ENCODE results near the gene SLC6A12. TPM values are rescaled to one million over a fixed set of nuclear protein-coding genes. Genes with fewer than 3 reads are reported as not detected.
"Not testable (repeated sequence)": the region's sequence is repeated elsewhere in the genome, so short reads cannot be mapped to it uniquely, and the experiment has no call there.

SLC6A12 gene
- total and polyA plus RNA-seq, 10 donors = 0.35 to 3.1 (median 1.8) TPM

GRCh38 chr12:238736-239398 lies 24.9 kb upstream of the SLC6A12 start:
- Histone ChIP-seq H3K36me3 (no peaks in the 10 kb centered on the region), H3K27me3 (replicated peaks in 1 of 7) (peaks cover 0 to 30% (median 0%) of the 10 kb centered on the region in 7 donors), H3K9me3 (peaks cover 4 to 36% (median 25%) of the 10 kb centered on the region in 8 donors), H3K4me3 (no peak overlapping the region), H3K27ac (no peak overlapping the region), H3K4me1 (no peaks in the 10 kb centered on the region)
- no peak for DNase-seq
- TF ChIP-seq POLR2A (IDR thresholded peaks at IDR 0.05) (no peak), POLR2AphosphoS5 (IDR thresholded peaks at IDR 0.05) (no peak)
- TF ChIP-seq, protein P1, sequence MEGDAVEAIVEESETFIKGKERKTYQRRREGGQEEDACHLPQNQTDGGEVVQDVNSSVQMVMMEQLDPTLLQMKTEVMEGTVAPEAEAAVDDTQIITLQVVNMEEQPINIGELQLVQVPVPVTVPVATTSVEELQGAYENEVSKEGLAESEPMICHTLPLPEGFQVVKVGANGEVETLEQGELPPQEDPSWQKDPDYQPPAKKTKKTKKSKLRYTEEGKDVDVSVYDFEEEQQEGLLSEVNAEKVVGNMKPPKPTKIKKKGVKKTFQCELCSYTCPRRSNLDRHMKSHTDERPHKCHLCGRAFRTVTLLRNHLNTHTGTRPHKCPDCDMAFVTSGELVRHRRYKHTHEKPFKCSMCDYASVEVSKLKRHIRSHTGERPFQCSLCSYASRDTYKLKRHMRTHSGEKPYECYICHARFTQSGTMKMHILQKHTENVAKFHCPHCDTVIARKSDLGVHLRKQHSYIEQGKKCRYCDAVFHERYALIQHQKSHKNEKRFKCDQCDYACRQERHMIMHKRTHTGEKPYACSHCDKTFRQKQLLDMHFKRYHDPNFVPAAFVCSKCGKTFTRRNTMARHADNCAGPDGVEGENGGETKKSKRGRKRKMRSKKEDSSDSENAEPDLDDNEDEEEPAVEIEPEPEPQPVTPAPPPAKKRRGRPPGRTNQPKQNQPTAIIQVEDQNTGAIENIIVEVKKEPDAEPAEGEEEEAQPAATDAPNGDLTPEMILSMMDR (IDR thresholded peaks at IDR 0.05 in 8 of 11, conservative IDR thresholded peaks at IDR 0.05 in 3 of 11) = no peak
- intact Hi-C loops (cut with DNase I; ENCODE audit: low total_unique reads) = no loop called here
- WGBS, 5 donors = 65 to 86% (median 74%) methylated on average over 18 to 19 of the region's 19 CpGs

- intact Hi-C loops (cut with DNase I; ENCODE audit: low total_unique reads) = no loop called here
- H3K27ac ChIP-seq = no peak overlapping the region
- H3K27me3 ChIP-seq (replicated peaks in 1 of 7) = peaks cover 0 to 26% (median 0%) of the 10 kb centered on the region in 7 donors
- H3K36me3 ChIP-seq = no peaks in the 10 kb centered on the region
- no peak for DNase-seq
- no peak overlapping the region for H3K4me3 ChIP-seq
- WGBS, 5 donors = 87 to 92% (median 90%) methylated on average over 9 of the region's 9 CpGs
- H3K9me3 ChIP-seq = peaks cover 4 to 36% (median 25%) of the 10 kb centered on the region in 8 donors
- TF ChIP-seq, protein P1 (IDR thresholded peaks at IDR 0.05 in 8 of 11, conservative IDR thresholded peaks at IDR 0.05 in 3 of 11) = no peak
- no peak for TF ChIP-seq POLR2AphosphoS5 (IDR thresholded peaks at IDR 0.05)
- TF ChIP-seq POLR2A (IDR thresholded peaks at IDR 0.05) = no peak
- H3K4me1 ChIP-seq = no peaks in the 10 kb centered on the region
Observed at GRCh38 chr12:238116-238515, 24.2 kb upstream of the SLC6A12 start.

DNA sequence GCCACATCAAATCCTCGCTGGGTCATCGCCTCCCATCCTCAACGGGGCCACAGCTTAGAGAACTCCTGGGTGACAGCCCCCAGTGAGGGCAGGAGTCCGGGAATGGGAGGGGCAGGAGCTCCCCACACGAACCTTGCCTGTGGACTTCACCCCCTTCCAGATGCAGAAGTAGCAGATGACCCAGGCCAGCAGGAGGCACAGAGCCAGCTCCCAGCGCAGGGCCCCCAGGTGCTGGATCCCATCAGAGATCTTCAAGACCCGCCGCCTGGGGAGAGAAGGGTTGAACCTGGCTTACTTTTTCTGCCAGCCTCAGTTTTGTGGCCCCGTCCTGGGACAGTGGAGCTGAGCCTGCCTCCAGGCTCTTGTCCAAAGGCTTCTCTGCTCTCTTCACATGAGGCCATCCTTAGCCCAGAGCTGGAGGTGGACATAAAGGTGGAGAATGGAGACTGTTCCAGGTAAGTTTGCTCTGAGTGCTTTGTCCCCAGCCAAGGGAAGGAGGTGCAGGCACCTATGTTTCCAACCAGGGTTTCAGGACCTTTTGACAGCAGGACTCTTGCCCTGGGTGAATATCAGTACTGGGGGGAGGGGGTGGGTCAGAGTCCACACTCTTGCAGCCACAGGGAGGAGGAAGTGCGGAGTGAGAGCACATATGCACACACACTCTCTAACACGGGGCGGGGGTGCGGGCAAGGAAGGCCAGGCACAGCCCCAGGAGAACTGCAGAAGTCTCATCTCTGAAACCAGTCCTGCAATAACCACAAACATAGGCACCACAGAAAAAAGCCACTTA lies 23.3 kb upstream of the SLC6A12 start:
- TF ChIP-seq POLR2A (IDR thresholded peaks at IDR 0.05) = no peak
- TF ChIP-seq, protein P1 (IDR thresholded peaks at IDR 0.05 in 8 of 11, conservative IDR thresholded peaks at IDR 0.05 in 3 of 11) = no peak
- TF ChIP-seq POLR2AphosphoS5 (IDR thresholded peaks at IDR 0.05) = no peak
- Histone ChIP-seq H3K27me3 (replicated peaks in 1 of 7) (peaks cover 0 to 17% (median 0%) of the 10 kb centered on the region in 7 donors), H3K36me3 (no peaks in the 10 kb centered on the region), H3K4me3 (no peak overlapping the region), H3K9me3 (peaks cover 4 to 36% (median 25%) of the 10 kb centered on the region in 8 donors), H3K27ac (no peak overlapping the region), H3K4me1 (no peaks in the 10 kb centered on the region)
- WGBS, 5 donors = 85 to 92% (median 88%) methylated on average over 8 to 13 of the region's 13 CpGs
- intact Hi-C loops (cut with DNase I; ENCODE audit: low total_unique reads) = no loop called here
- DNase-seq = no peak

GRCh38 chr12:236445-236844 lies 22.5 kb upstream of the SLC6A12 start:
- Histone ChIP-seq H3K4me1 (no peaks in the 10 kb centered on the region), H3K4me3 (no peak overlapping the region), H3K36me3 (no peaks in the 10 kb centered on the region), H3K9me3 (peaks cover 4 to 36% (median 25%) of the 10 kb centered on the region in 8 donors), H3K27ac (no peak overlapping the region), H3K27me3 (replicated peaks in 1 of 7) (peaks cover 0 to 17% (median 0%) of the 10 kb centered on the region in 7 donors)
- no peak for DNase-seq
- 85 to 93% (median 89%) methylated on average over 3 of the region's 3 CpGs for WGBS, 5 donors
- TF ChIP-seq, protein P1 (IDR thresholded peaks at IDR 0.05 in 8 of 11, conservative IDR thresholded peaks at IDR 0.05 in 3 of 11) = no peak
- TF ChIP-seq POLR2AphosphoS5 (IDR thresholded peaks at IDR 0.05) (no peak), POLR2A (IDR thresholded peaks at IDR 0.05) (no peak)
- intact Hi-C loops (cut with DNase I; ENCODE audit: low total_unique reads) = no loop called here

DNA sequence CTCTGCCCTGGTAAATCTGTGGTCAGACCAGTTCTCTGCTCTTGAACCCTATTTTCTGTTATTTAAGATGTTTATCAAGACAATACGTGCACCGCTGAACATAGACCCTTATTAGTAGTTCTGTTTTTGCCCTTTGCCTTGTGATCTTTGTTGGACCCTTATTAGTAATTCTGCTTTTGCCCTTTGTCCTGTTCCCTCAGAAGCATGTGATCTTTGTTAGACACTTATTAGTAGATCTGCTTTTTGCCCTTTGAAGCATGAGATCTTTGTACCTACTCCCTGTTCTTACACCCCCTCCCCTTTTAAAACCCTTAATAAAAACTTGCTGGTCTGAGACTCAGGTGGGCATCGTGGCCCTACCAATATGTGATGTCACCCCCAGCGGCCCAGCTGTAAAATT lies 22.0 kb upstream of the SLC6A12 start:
- H3K27me3 ChIP-seq (replicated peaks in 1 of 7) = peaks cover 0 to 17% (median 0%) of the 10 kb centered on the region in 7 donors
- H3K4me3 ChIP-seq; DNase-seq; H3K36me3 ChIP-seq; H3K27ac ChIP-seq; intact Hi-C loops (cut with DNase I; ENCODE audit: low total_unique reads); H3K4me1 ChIP-seq: not testable (repeated sequence)
- 81 to 97% (median 82%) methylated on average over 4 of the region's 4 CpGs for WGBS, 5 donors
- peaks cover 4 to 36% (median 25%) of the 10 kb centered on the region in 8 donors for H3K9me3 ChIP-seq

Data from spleen (tissue), 11 donors.